Naive thymus-derived CD8-positive, alpha-beta T cell (primary cell): ENCODE measurements around the gene RUVBL1. TPM values are rescaled to one million over a fixed set of nuclear protein-coding genes. Genes with fewer than 3 reads are reported as not detected.

Source experiments
- ATAC-seq, 2 donors: fragments of 150-1000 bp; cut with Tn5 transposase in 1 of 2; sonication (Bioruptor Pico), chemical (Tn5 transposase) in 1 of 2; 1 replicate in 1 of 2; 2 replicates in 1 of 2; pipeline ENCODE4 v1.10.0; 2021; ENCODE audit warnings: mild to moderate bottlenecking in 2 of 2, moderate library complexity in 2 of 2
- POLR2A ChIA-PET: fragments of 350-600 bp; sonication (Branson Sonifier 250); formaldehyde crosslinking; loops from one replicate; lab custom pipeline; 2021; ENCODE audit warnings: antibody characterized with exemption; lab: Charles Lee
- DNase-seq, 10 donors: peaks; one replicate each; pipeline versions ENCODE4 v3.0.0 to v3.0.0-alpha.2; 2020 to 2022
- H3K27ac Mint-ChIP-seq, 10 donors: one replicate each; pipeline ENCODE4 v1.8.0; 2020 to 2022; ENCODE audit warnings: mild to moderate bottlenecking in 10 of 10, mixed read lengths in 10 of 10, moderate library complexity in 4 of 10, inconsistent platforms in 1 of 10
- H3K27me3 Mint-ChIP-seq, 5 donors: one replicate each; pipeline ENCODE4 v1.8.0; 2021 to 2022; ENCODE audit warnings: mixed read lengths in 5 of 5
- H3K36me3 Mint-ChIP-seq, 3 donors: one replicate each; pipeline ENCODE4 v1.8.0; 2020 to 2022; ENCODE audit warnings: mixed read lengths in 3 of 3, mild to moderate bottlenecking in 2 of 3, inconsistent platforms in 1 of 3
- H3K4me1 Mint-ChIP-seq, 4 donors: one replicate each; pipeline ENCODE4 v1.8.0; 2021 to 2022; ENCODE audit warnings: mixed read lengths in 4 of 4
- H3K4me3 Mint-ChIP-seq, 10 donors: one replicate each; pipeline ENCODE4 v1.8.0; 2020 to 2022; ENCODE audit warnings: mild to moderate bottlenecking in 10 of 10, mixed read lengths in 10 of 10, moderate library complexity in 6 of 10, inconsistent platforms in 1 of 10
- H3K9me3 Mint-ChIP-seq, 9 donors: one replicate each; pipeline ENCODE4 v1.8.0; 2020 to 2022; ENCODE audit warnings: mixed read lengths in 9 of 9, mild to moderate bottlenecking in 3 of 9, inconsistent platforms in 1 of 9, moderate library complexity in 1 of 9
- polyA plus RNA-seq, 3 donors: library from polyadenylated mRNA; unstranded; fragments of 300-500 nt; fragmentation: Illumina TruSeq; gene quantifications; one replicate each; pipeline ENCODE4 v1.2.3, GENCODE V29; 2021
- total RNA-seq, 8 experiments: library from RNA in 2 of 8; stranded (reverse) in 2 of 8; gene quantifications; one replicate each; pipeline ENCODE4 v1.2.3 and lab custom pipeline; 2021 to 2026

RUVBL1 gene
- total and polyA plus RNA-seq, 5 experiments from 2014 or later = 26.2 to 66.6 (median 49.5) TPM

- Mint-ChIP-seq H3K27me3 (peaks cover 0 to 5% (median 0%) of the 10 kb centered on the region in 5 donors), H3K9me3 (no peaks in the 10 kb centered on the region), H3K4me1 (peaks cover 9 to 14% (median 13%) of the 10 kb centered on the region in 4 donors), H3K27ac (no peak overlapping the region), H3K4me3 (no peak overlapping the region), H3K36me3 (peaks cover 0 to 36% (median 16%) of the 10 kb centered on the region in 3 donors)
- DNase-seq (no peak), ATAC-seq (no peak)
- POLR2A ChIA-PET = no interaction called here
These were observed 51.0 kb downstream of the RUVBL1 start for GRCh38 chr3:128072454-128073184.

- no peaks in the 10 kb centered on the region for H3K27me3 Mint-ChIP-seq
- H3K36me3 Mint-ChIP-seq = peaks cover 0 to 43% (median 19%) of the 10 kb centered on the region in 3 donors
- DNase-seq (no peak), ATAC-seq (no peak)
- H3K4me3 Mint-ChIP-seq = no peak overlapping the region
- no peaks in the 10 kb centered on the region for H3K9me3 Mint-ChIP-seq
- peak overlapping the region in 1 of 10 donors; percentile 13 for H3K27ac Mint-ChIP-seq
- POLR2A ChIA-PET = no interaction called here
- peaks cover 9 to 14% (median 10%) of the 10 kb centered on the region in 4 donors for H3K4me1 Mint-ChIP-seq
These were observed 51.7 kb downstream of the RUVBL1 start for GRCh38 chr3:128071771-128072453.

DNA sequence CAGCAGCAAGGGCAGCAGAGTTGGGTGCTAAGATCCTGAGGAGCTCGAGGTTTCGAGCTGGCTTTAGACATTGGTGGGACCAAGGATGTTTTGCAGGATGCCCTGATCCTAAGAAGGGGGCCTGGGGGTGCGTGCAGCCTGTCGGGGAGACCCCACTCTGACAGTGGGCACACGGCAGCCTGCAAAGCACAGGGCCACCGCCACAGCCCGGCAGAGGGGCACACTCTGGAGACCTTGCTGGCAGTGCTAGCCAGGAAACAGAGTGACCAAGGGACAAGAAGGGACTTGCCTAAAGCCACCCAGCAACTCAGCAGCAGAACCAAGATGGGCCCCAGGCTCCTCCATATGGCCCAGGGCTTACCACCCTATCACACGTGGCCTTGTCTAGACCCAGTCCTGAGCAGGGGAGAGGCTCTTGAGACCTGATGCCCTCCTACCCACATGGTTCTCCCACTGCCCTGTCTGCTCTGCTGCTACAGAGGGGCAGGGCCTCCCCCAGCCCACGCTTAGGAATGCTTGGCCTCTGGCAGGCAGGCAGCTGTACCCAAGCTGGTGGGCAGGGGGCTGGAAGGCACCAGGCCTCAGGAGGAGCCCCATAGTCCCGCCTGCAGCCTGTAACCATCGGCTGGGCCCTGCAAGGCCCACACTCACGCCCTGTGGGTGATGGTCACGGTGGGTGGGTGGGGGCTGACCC lies 52.6 kb downstream of the RUVBL1 start:
- no peak for ATAC-seq
- no peak overlapping the region for H3K4me3 Mint-ChIP-seq
- H3K27ac Mint-ChIP-seq = no peak overlapping the region
- peaks cover 0 to 52% (median 22%) of the 10 kb centered on the region in 3 donors for H3K36me3 Mint-ChIP-seq
- H3K4me1 Mint-ChIP-seq = peaks cover 6 to 14% (median 10%) of the 10 kb centered on the region in 4 donors
- no peaks in the 10 kb centered on the region for H3K27me3 Mint-ChIP-seq
- POLR2A ChIA-PET = no interaction called here
- no peaks in the 10 kb centered on the region for H3K9me3 Mint-ChIP-seq
- no peak for DNase-seq

- no peaks in the 10 kb centered on the region for H3K9me3 Mint-ChIP-seq
- no peak overlapping the region for H3K4me3 Mint-ChIP-seq
- POLR2A ChIA-PET = no interaction called here
- no peaks in the 10 kb centered on the region for H3K27me3 Mint-ChIP-seq
- no peak for DNase-seq
- peaks cover 0 to 10% (median 4%) of the 10 kb centered on the region in 4 donors for H3K4me1 Mint-ChIP-seq
- no peak for ATAC-seq
- H3K27ac Mint-ChIP-seq = no peak overlapping the region
- peaks cover 0 to 69% (median 26%) of the 10 kb centered on the region in 3 donors for H3K36me3 Mint-ChIP-seq
These were observed 54.3 kb downstream of the RUVBL1 start for GRCh38 chr3:128069271-128069670.

GRCh38 chr3:128068156-128068620 lies 55.4 kb downstream of the RUVBL1 start:
- Mint-ChIP-seq H3K9me3 (no peaks in the 10 kb centered on the region), H3K27ac (peak overlapping the region in 5 of 10 donors; percentile 3 to 81 (median 66)), H3K4me1 (peaks cover 0 to 10% (median 4%) of the 10 kb centered on the region in 4 donors), H3K27me3 (no peaks in the 10 kb centered on the region), H3K4me3 (no peak overlapping the region), H3K36me3 (peaks cover 0 to 77% (median 26%) of the 10 kb centered on the region in 3 donors)
- peak; percentile 61 to 63 for ATAC-seq
- POLR2A ChIA-PET = no interaction called here
- DNase-seq = peak in 6 of 10 donors; percentile 31 to 55 (median 38)

DNA sequence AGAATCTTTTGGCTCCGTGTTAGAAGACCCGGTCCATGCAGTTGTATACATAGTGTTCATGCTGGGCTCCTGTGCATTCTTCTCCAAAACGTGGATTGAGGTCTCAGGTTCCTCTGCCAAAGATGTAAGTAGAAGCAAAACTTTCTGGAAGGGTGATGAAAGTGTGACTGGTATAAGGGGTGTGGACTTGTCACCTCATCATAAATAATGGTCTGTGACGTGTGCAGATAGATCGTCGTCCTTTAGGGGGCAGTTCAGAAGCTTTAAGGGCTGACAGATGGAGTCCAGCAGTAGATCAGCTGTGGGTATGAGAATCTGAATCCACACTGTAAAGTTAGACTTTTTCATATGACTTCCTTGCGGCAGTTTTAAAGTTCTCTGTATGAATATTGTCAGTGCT lies 56.1 kb downstream of the RUVBL1 start:
- POLR2A ChIA-PET = no interaction called here
- peak overlapping the region in 1 of 10 donors; percentile 22 for H3K27ac Mint-ChIP-seq

GRCh38 chr3:128066676-128067075 lies 56.9 kb downstream of the RUVBL1 start:
- no peak overlapping the region for H3K4me3 Mint-ChIP-seq
- H3K9me3 Mint-ChIP-seq = no peaks in the 10 kb centered on the region
- no peaks in the 10 kb centered on the region for H3K27me3 Mint-ChIP-seq
- POLR2A ChIA-PET = no interaction called here
- peaks cover under 1 to 18% (median 12%) of the 10 kb centered on the region in 4 donors for H3K4me1 Mint-ChIP-seq
- peak overlapping the region in 3 of 10 donors; percentile 22 to 82 (median 47) for H3K27ac Mint-ChIP-seq
- ATAC-seq (no peak), DNase-seq (no peak)
- peaks cover 7 to 90% (median 38%) of the 10 kb centered on the region in 3 donors for H3K36me3 Mint-ChIP-seq

More for the DNA sequence above, 56.1 kb downstream of the RUVBL1 start:
- no peak overlapping the region for H3K4me3 Mint-ChIP-seq
- H3K9me3 Mint-ChIP-seq = no peaks in the 10 kb centered on the region
- DNase-seq (no peak), ATAC-seq (no peak)
- H3K27me3 Mint-ChIP-seq = no peaks in the 10 kb centered on the region
- peaks cover 0 to 82% (median 31%) of the 10 kb centered on the region in 3 donors for H3K36me3 Mint-ChIP-seq
- peaks cover 0 to 10% (median 4%) of the 10 kb centered on the region in 4 donors for H3K4me1 Mint-ChIP-seq

DNA sequence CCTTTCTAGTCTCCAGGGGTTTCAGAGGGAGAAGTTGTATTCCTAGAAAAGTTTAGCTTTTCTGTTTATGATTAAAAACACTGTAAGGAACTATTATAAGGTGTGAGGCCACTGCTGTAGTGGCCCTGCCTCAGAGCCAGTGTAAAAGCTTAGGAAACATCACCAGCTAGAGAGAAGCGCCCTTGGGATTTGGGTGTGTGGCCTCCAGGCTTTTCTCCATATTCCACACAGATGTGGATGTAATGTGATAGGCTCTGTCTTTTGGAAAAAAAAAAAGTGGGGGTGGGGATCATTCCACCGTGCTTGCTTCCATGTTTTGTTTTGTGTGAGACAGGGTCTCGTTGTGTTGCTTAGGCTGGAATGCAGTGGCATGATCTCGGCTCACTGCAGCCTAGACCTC lies 57.5 kb downstream of the RUVBL1 start:
- Mint-ChIP-seq H3K4me1 (peaks cover 3 to 21% (median 15%) of the 10 kb centered on the region in 4 donors), H3K9me3 (no peaks in the 10 kb centered on the region), H3K4me3 (no peak overlapping the region), H3K27me3 (no peaks in the 10 kb centered on the region), H3K27ac (no peak overlapping the region), H3K36me3 (peaks cover 11 to 95% (median 42%) of the 10 kb centered on the region in 3 donors)
- POLR2A ChIA-PET = no interaction called here
- no peak for ATAC-seq
- no peak for DNase-seq

DNA sequence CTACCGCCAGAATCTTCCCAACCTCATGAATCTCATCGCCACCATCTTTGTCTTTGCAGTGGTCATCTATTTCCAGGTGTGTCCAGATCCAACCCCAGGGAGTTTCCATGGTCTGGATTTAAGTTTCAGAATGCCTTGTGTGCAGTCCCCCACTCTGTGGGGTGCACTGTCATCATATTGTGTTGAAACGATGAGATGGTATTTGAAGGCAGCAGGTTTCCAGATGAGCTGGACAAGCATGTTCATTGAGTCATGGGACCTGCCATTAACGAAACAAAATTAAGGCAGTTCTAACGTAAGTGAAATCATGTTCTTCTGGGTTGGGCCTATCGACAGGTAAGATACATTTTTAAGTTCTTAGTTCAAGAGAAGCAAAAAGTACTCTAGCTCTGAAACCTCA lies 58.6 kb downstream of the RUVBL1 start:
- H3K27ac Mint-ChIP-seq = peak overlapping the region in 1 of 10 donors; percentile 72
- DNase-seq (no peak), ATAC-seq (no peak)
- POLR2A ChIA-PET = no interaction called here
- peaks cover 11 to 98% (median 54%) of the 10 kb centered on the region in 3 donors for H3K36me3 Mint-ChIP-seq
- no peaks in the 10 kb centered on the region for H3K27me3 Mint-ChIP-seq
- no peak overlapping the region for H3K4me3 Mint-ChIP-seq
- no peaks in the 10 kb centered on the region for H3K9me3 Mint-ChIP-seq
- peaks cover 3 to 20% (median 15%) of the 10 kb centered on the region in 4 donors for H3K4me1 Mint-ChIP-seq

DNA sequence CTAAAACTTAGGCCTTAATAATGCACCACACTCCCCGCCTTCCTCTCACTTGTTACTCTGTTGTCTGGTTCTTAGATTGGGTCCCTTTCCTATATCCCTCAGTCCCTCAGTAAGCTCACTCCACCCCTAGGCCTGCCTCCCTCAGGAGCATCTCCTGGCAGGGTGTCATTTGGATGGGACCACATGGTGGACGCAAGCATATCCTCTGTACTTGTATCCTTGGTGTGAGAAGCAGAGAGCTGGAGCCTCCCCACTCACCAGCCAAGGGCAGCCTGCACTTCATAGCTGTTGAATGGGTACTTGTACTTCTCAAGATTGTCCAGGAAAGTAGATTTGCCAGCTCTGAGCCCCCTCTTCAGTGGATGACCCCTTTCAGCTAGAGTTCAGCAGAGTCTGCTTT lies 59.7 kb downstream of the RUVBL1 start:
- Mint-ChIP-seq H3K9me3 (no peaks in the 10 kb centered on the region), H3K36me3 (peaks cover 11 to 98% (median 53%) of the 10 kb centered on the region in 3 donors), H3K4me1 (peaks cover 3 to 20% (median 15%) of the 10 kb centered on the region in 4 donors), H3K27me3 (no peaks in the 10 kb centered on the region), H3K4me3 (no peak overlapping the region), H3K27ac (peak overlapping the region in 3 of 10 donors; percentile 10 to 78 (median 60))
- DNase-seq (no peak), ATAC-seq (no peak)
- POLR2A ChIA-PET = no interaction called here

- Mint-ChIP-seq H3K4me3 (no peak overlapping the region), H3K27me3 (no peaks in the 10 kb centered on the region), H3K4me1 (peaks cover 5 to 15% (median 12%) of the 10 kb centered on the region in 4 donors), H3K36me3 (peaks cover 11 to 94% (median 44%) of the 10 kb centered on the region in 3 donors), H3K9me3 (no peaks in the 10 kb centered on the region), H3K27ac (peak overlapping the region in 6 of 10 donors; percentile 6 to 75 (median 60))
- ATAC-seq (no peak), DNase-seq (no peak)
- POLR2A ChIA-PET = no interaction called here
These were observed 61.4 kb downstream of the RUVBL1 start for GRCh38 chr3:128062033-128062745.
